Activated CD4-positive, alpha-beta T cell treated with anti-CD3 and anti-CD28 coated beads for 24 hours (primary cell): ENCODE measurements around the gene THBD.

Source experiments
- DNase-seq, 2 donors: peaks; one replicate each; pipeline ENCODE4 v3.0.0-alpha.2; 2020; ENCODE audit warnings: low read depth in 2 of 2

THBD gene

DNA sequence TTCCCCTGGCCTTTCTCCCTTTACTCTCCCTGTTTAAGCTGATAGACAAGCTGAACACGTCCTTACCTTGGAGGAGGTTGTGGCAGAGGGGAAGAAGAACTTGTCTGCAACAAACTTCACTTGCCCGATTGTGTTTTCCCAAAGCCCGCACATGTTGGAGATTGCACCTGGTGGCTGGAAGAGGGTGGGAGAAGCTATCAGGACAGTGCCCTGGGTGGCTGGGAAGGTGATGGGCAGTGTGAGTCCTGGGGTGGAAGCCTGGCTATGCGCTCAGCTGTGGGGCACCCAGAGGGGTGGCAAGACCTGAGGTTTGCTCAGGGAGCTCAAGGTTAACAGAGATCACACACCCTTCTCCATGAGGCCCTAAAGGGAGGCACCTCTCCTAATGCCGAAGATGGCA lies 39.4 kb downstream of the THBD start:
- no peak for DNase-seq

DNA sequence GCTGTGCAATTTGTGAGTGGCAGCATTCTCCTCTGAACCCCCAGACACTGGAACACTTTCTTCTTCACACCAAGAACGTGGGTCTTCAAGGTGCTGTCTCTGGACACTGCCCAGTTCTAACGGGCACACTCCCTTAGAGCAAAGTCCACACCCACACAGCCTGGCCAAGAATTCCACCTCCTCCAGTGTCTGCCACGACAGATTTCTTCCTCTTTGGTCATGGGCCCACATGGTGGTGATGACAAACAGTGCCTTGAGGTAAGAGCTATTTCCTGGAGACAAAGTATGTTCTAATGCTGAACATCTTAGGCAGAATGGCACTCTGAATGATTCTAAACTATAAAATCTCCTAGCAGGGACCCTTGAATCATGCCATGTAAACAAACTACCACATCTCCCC lies 39.8 kb downstream of the THBD start:
- no peak for DNase-seq

DNA sequence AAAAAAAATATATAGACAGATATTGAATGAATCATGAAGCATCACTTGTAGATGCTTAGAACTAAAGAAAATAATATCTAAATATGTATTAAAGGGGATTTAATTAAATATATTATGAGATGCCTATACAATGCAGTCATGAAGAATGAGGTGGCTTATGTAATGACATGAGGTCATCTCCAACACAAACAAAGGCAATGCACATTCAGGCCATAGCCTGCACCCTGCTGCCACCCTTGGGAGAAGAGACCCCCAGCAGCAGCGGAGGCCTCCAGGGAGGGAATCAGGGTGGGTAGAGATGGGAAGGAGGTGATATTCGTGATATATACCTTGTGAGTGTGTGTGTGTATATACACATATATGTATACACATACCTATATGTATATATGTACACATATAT lies 40.8 kb downstream of the THBD start:
- no peak for DNase-seq

DNA sequence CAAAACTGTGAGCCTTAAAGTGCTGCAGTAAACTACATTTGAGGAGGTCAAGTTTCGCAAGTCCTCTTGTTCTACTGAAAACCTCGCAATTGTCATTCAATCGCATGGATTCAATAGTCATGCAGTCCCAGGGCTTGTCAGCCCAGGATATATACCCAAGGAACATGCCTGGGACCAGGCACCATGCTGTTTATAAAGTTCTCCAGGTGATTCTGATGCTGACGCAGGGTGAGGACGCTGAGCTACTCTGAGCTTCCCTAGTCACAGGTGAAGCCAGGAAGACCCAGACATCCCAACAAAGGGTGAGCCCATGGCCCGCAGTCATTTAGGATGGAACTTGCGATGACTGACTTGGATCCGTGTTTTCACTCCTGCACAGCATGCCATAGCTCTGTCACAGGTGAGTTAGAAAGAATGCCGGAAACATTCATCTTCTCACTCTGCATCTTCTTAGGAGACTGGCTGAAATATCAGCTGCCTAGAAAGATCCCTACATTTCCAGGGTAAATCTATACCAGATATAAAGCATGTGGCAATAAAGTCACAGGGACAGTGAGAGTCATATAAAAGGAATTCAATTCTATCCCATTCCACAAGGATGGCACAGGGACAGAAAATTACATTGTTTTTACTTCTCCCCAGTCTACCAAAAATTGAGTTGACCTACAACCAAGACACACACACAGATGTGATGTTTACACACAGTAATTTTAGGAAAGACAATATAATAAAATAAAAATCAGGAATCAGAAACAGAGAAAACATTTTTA lies 41.4 kb downstream of the THBD start:
- DNase-seq, result no peak

DNA sequence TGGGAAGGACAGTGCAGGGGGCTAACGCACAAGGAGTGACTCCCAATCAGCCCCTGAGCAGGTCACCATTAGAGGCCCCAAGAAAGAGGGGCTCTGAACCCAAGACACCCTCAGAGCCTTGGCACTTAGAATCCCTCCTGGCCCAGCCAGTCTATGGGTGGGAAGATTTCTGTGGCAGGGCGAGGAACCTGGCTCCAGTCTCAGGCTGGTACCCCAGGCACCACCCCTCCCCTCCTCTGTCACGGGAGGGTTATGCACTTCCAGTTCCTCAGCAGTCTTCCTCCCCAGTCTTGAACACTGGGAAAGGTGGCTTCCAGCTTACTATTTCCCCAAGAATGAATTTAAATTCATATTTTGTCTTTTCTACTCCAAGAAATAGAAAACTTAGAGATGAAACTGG lies 42.0 kb downstream of the THBD start:
- no peak for DNase-seq

DNA sequence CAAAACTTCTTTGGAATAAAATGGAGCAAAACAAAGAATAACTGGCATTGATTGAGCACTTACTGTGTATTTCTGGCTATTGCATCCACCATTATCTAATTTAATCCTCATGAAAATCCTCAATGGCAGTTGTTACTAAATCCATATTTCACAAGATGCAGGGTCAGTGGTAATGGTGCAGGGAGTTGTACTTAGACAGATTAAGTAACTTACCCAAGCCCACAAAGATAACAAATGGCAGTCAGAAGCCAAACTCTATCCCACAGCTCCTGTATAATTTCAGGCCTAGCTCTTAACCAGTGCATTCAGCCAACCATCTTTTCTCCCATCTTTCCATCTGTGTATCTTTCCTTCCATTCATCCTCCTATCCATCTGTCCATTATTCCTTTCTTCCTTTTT lies 43.7 kb downstream of the THBD start:
- no peak for DNase-seq

DNA sequence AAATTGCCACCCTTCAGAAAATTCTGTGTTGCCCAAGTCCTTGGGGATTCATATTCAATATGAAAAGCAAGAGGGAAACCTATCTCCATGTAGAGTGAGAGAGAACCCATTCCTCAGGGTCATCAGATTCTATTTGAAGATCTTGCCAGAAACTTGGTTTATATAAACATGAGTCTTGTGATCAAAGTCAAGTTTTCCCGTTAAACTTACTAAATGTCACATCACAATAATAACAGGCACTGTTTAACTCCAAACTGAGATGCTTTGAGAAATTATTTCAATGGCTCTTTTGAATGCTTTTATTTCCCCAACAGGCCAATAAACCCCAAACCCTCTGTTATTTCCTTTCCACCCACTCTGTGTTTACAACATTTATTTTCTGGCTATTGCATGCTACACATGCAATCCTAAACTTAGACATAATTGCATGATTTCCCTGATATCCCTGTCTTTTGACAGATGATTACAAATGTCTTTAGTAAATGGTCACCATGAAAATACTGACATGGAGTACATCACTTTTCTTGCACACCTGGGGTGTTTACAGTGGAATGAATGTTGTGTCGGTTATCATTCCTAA lies 45.5 kb downstream of the THBD start:
- DNase-seq, result no peak

DNA sequence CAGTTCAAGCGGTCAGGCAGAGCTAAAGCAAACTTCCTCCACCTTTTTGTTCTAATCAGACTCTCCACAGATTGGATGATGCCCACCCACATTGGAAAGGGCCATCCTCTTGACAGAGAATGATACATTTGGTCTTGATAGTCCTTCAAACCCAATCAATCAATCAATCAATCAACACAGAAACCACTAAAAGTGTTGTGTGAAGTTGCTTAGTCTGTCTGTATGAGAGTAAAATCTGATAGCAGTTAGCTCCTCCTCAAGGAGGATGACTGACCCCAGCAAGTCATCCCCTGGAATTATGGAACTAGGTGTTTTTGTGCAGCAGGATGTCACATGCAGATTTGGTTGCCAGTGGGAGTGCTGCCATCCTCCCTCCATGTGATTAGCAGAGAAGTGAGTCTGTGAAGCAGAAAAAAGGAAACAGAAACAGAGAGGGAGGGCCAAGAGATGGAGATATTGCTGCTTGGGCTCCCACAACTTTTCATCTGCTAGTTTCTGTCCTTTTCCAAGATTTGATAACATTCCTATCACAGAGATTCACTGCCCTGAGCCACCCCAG lies 46.3 kb downstream of the THBD start:
- DNase-seq, result no peak

DNA sequence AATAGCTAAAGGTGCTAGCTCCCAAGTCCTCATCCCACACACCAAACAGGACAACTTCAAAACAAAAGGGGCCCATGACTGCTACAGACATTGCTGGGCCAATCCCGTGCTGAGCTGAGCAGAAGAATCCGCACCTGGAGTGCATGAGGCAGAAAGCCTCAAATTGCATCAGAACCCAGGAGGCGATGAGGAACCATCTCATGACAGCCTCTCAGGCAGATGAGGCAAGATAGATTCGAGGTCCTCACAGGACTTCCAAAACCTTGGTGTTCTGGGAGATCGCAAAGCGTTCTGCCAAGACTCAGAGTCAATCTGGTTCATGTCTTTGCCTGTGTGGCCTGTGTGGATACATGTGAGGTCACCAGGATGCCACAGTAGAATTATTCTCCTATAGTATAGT lies 47.2 kb downstream of the THBD start:
- DNase-seq, result no peak

DNA sequence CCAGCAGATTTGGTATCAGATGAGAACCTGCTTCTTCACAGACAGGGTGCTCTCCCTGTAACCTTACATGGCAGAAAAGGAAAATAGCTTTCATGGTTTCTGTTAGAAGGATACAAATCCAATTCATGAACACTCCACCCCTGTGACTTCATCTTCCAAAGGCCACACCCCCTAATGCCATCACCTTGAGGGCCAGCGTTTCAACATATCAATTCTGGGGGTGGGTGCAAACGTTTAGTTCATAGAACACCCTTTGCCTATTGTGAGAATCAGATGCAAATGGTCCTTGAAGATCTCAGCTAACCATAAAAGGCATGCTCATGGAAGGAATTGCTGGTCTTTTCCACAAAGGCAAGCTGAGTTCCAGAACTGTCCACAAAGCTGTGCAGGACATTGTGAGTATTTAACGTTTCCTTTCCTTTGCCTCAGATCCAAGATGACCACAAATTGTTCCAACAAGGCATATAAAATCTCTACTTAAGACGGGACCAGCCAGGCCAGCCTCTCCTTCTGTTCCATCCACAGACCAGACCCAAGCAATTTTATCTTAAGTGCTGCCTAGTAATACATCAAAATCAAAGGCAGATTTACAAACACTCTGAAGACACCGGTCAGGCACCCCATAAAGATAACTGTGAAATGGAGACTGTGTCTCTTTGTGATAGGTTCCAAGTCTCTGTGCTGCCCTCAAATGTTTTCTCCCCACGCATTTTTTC lies 49.1 kb downstream of the THBD start:
- no peak for DNase-seq

DNA sequence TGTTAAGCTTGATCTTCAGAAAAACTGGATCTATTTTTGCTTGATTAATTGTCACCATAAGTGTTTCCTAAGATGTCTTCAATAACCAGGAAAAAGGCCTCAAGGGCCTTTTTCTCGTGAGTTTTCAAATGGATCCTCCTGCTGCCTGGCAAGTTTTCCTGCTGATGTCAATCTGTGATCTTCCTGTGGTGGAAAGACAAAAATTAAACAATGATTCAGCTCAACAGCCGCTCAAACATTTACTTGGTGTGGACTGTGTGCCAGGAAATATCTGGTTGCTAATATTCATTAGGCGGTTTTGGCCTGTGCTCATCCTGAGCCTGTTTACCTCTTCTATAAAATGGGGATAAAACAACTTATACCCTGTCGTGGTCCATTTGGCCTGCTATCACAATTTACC lies 49.7 kb downstream of the THBD start:
- DNase-seq, result no peak

DNA sequence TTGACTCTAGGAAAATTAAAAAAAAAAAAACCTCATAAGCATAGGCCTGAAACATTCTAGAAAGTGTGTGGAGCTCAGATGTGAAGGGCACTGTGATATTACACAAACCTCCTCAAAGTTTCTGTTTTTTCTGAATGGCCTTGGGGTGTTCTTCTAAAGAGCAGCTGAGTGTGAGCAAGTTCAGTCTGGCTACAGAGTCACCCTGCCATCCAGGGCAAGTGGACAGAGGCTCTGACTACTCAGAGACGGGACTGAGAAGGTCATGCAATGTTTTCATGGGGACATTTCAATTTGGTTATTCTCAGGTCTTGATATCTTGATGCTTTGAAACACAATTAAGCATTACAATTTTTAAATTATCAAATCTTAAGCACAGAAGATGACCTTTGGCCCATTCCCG lies 51.0 kb downstream of the THBD start:
- no peak for DNase-seq

DNA sequence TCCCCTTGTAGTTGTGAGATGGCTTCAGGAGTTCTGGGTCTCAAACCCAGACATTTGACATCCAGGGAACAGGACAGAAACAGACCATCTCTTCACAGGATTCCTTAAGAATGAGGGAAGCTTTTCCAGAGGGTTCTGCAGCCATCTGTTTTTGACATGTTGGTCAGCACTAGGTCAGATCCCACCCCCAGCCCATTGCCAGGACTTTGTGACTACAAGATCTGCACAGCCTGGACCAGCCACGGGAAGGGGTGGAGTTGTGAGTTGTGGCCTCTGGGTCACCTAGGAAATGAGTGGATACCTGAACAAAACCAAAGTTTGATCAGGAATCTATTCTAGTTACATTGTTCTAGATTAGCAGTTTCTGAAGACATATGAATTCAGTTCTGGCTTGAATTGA lies 53.5 kb downstream of the THBD start:
- DNase-seq, result no peak
